ENCODE results near the gene TMPRSS7.

DNA sequence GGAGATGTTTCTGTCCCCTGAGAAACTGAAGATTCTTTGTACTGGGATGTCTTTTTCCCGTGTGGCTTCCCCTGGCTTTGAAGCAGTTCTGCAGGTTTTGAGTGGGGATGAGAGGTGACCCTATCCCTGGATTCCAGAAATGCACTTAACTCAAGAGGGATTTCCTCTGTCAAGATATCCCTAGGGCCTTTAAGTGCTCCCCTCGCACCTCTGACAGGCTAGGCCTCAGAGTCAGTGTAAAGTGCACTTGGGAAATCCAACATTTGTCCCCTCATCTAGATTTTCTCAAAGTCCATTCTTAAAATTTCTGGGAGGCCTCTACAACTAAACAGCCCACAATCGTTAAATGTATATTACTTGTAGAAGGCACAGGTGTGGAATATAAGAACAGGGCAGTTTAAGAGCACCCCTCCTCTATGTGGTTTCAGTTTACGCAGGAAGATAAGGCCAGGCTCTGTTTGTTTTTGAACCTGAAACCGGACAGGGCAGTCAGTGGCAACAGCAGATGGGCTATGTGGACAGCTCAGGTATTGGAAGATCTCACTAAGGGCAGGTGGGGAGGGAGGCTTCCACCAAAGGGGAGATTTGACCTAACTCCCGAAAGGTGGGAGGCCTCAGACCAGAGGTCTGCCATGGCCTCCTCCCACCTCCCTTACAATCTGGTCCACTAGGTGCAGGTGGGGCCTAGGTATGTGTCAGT lies 56.5 kb downstream of the TMPRSS7 start:
- TF ChIP-seq, protein P1, sequence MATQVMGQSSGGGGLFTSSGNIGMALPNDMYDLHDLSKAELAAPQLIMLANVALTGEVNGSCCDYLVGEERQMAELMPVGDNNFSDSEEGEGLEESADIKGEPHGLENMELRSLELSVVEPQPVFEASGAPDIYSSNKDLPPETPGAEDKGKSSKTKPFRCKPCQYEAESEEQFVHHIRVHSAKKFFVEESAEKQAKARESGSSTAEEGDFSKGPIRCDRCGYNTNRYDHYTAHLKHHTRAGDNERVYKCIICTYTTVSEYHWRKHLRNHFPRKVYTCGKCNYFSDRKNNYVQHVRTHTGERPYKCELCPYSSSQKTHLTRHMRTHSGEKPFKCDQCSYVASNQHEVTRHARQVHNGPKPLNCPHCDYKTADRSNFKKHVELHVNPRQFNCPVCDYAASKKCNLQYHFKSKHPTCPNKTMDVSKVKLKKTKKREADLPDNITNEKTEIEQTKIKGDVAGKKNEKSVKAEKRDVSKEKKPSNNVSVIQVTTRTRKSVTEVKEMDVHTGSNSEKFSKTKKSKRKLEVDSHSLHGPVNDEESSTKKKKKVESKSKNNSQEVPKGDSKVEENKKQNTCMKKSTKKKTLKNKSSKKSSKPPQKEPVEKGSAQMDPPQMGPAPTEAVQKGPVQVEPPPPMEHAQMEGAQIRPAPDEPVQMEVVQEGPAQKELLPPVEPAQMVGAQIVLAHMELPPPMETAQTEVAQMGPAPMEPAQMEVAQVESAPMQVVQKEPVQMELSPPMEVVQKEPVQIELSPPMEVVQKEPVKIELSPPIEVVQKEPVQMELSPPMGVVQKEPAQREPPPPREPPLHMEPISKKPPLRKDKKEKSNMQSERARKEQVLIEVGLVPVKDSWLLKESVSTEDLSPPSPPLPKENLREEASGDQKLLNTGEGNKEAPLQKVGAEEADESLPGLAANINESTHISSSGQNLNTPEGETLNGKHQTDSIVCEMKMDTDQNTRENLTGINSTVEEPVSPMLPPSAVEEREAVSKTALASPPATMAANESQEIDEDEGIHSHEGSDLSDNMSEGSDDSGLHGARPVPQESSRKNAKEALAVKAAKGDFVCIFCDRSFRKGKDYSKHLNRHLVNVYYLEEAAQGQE (IDR thresholded peaks at IDR 0.05; ENCODE audit: insufficient read depth in 1 of 2, low read depth in 2 of 2, low read length in 1 of 2), result no peak
- TF ChIP-seq, protein P2, sequence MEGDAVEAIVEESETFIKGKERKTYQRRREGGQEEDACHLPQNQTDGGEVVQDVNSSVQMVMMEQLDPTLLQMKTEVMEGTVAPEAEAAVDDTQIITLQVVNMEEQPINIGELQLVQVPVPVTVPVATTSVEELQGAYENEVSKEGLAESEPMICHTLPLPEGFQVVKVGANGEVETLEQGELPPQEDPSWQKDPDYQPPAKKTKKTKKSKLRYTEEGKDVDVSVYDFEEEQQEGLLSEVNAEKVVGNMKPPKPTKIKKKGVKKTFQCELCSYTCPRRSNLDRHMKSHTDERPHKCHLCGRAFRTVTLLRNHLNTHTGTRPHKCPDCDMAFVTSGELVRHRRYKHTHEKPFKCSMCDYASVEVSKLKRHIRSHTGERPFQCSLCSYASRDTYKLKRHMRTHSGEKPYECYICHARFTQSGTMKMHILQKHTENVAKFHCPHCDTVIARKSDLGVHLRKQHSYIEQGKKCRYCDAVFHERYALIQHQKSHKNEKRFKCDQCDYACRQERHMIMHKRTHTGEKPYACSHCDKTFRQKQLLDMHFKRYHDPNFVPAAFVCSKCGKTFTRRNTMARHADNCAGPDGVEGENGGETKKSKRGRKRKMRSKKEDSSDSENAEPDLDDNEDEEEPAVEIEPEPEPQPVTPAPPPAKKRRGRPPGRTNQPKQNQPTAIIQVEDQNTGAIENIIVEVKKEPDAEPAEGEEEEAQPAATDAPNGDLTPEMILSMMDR (IDR thresholded peaks at IDR 0.05), result no peak
- TF ChIP-seq TCF7L2 (IDR thresholded peaks at IDR 0.05; ENCODE audit: low read depth, low read length) (peak; percentile 31; the same call in 1 of the 2 replicates), POLR2AphosphoS5 (IDR thresholded peaks at IDR 0.05; ENCODE audit: low read depth, low read length) (no peak)
